Heart left ventricle (tissue), 16 donors: ENCODE measurements around the gene SERTM2. TPM values are rescaled to one million over a fixed set of nuclear protein-coding genes. Genes with fewer than 3 reads are reported as not detected.

Experiments used
- ATAC-seq, 4 donors: fragments of 200-7000 bp; cut with Tn5 transposase; one replicate each; pipeline ENCODE4 v1.9.1; 2020 to 2022; ENCODE audit warnings: moderate library complexity in 4 of 4, mild to moderate bottlenecking in 3 of 4, moderate number of reproducible peaks in 1 of 4
- DNase-seq, 5 donors: peaks; one replicate each; pipeline ENCODE4 v3.0.0-alpha.2; 2020
- H3K27ac ChIP-seq, 12 donors: fragments of 200-600 bp; sonication (generic) in 4 of 12; one replicate each; pipeline versions ENCODE4 v1.5.0 to v1.8.0; 2016 to 2022; ENCODE audit warnings: mild to moderate bottlenecking in 2 of 12
- H3K27me3 ChIP-seq, 9 donors: fragments of 200-600 bp; sonication (generic) in 2 of 9; one replicate each; pipeline versions ENCODE4 v1.5.1 to v1.8.0; 2016 to 2022; ENCODE audit warnings: mild to moderate bottlenecking in 3 of 9
- H3K36me3 ChIP-seq, 9 donors: fragments of 200-600 bp; sonication (generic) in 2 of 9; one replicate each; pipeline versions ENCODE4 v1.5.0 to v1.8.0; 2018 to 2022; ENCODE audit warnings: mild to moderate bottlenecking in 2 of 9
- H3K4me1 ChIP-seq, 12 donors: fragments of 200-600 bp; sonication (generic) in 4 of 12; one replicate each; pipeline versions ENCODE4 v1.5.0 to v1.8.0; 2016 to 2022; ENCODE audit warnings: mild to moderate bottlenecking in 3 of 12
- H3K4me3 ChIP-seq, 12 donors: fragments of 200-600 bp; sonication (generic) in 4 of 12; one replicate each; pipeline versions ENCODE4 v1.5.0 to v1.8.0; 2017 to 2022; ENCODE audit warnings: mild to moderate bottlenecking in 9 of 12, moderate library complexity in 4 of 12
- H3K9me3 ChIP-seq, 12 donors: fragments of 200-600 bp; sonication (generic) in 4 of 12; one replicate each; pipeline versions ENCODE4 v1.5.0 to v1.8.0; 2016 to 2022; ENCODE audit warnings: mild to moderate bottlenecking in 1 of 12
- CTCF ChIP-seq, 12 donors: fragments of 200-600 bp; sonication (generic) in 4 of 12; IDR thresholded peaks; one replicate each; pipeline versions ENCODE4 v1.5.0 to v1.8.0; 2018 to 2022; ENCODE audit warnings: antibody characterized with exemption in 12 of 12, mild to moderate bottlenecking in 5 of 12
- POLR2A ChIP-seq, 2 donors: fragments of 450-650 bp; IDR thresholded peaks; one replicate each; pipeline ENCODE4 v1.6.1; 2017; ENCODE audit warnings: antibody characterized with exemption in 2 of 2, mild to moderate bottlenecking in 2 of 2, moderate library complexity in 2 of 2
- WGBS, 4 donors: extraction: QIAGEN DNeasy Blood & Tissue Kit in 2 of 4; methylation state at CpG; one replicate each; pipeline versions ENCODE4 v1.1.5 to v1.1.7; 2013 to 2018; 5-methylcytosine and 5-hydroxymethylcytosine counted together
- intact Hi-C, 10 donors: fragments of 100-400 bp; cut with DNase I; formaldehyde crosslinking; loops; one replicate each; pipeline versions ENCODE4 v1.11.1 to v1.14.2; 2022
- polyA plus RNA-seq, 2 donors: library from polyadenylated mRNA; stranded (reverse); fragments of 200-250 nt; gene quantifications; one replicate each; pipeline ENCODE4 v1.2.3, GENCODE V29; 2013
- total RNA-seq, 9 donors: library from RNA; depleted of rRNA in 2 of 9; stranded (reverse); fragments of >200 nt in 2 of 9; fragmentation: NEBNext Ultra II Directional in 3 of 9; extraction: Animal tissue kit (Norgen Biotek cat#: 25700) in 3 of 9; gene quantifications; one replicate each; pipeline versions ENCODE4 v1.1.0 to v1.2.4, GENCODE V29; 2016 to 2023
- donor health status: ischemic (EF 13 %, LVEDD 7.1; RV severe dilation, severe dysfunction).
- donor health status: healthy with polysubstance abuse.
- donor health status: DM: no; HTN: yes; CAD: no.
- donor health status: DM: no; HTN: no; CAD: no.
- donor health status: ischemic (EF 25% LVEDD 6.9; RV normal size, moderate dysfunction).
- donor health status: ischemic (EF 25% LVEDD 5.7; RV mildly dilated, moderate dysfunction).
- donor health status: healthy.
- donor health status: DM: yes; HTN: yes; CAD: no.
- donor health status: ischemic (EF 35%, LVEDD 5.7; RV mildly dilated, moderate dysfunction).
- donor health status: nonischemic (EF 11% LVEDD 7.7; RV severe dilation, severe dysfunction).
- donor health status: DM: yes; HTN: yes; CAD: no.
- donor health status: PGD.
- donor health status: ischemic (EF 29% LVEDD 5.4; RV normal size, mild dysfunction).
- donor health status: nonischemic (EF 23%, LVEDD 6.1; RV moderate dilation, normal function).

Gene SERTM2
- total and polyA plus RNA-seq, 11 donors: 0.27 TPM; not detected in 10

GRCh38 chrX:111568354-111568753 lies 56.9 kb downstream of the SERTM2 start:
- no peak for ATAC-seq
- TF ChIP-seq POLR2A (IDR thresholded peaks at IDR 0.05): no peak
- peak in 5 of 12 donors; percentile 13 to 32 (median 21) for TF ChIP-seq CTCF (IDR thresholded peaks at IDR 0.05)
- Histone ChIP-seq H3K27ac (no peak overlapping the region), H3K36me3 (no peaks in the 10 kb centered on the region), H3K27me3 (peaks cover 0 to 34% (median 0%) of the 10 kb centered on the region in 9 donors), H3K4me1 (no peaks in the 10 kb centered on the region), H3K4me3 (no peak overlapping the region), H3K9me3 (no peaks in the 10 kb centered on the region)
- 33 to 54% (median 45%) methylated on average over 4 of the region's 4 CpGs for WGBS, 4 donors
- no peak for DNase-seq
- intact Hi-C loops: no loop called here

- H3K4me3 ChIP-seq: no peak overlapping the region
- ATAC-seq: no peak
- no peak overlapping the region for H3K27ac ChIP-seq
- intact Hi-C loops: no loop called here
- no peak for TF ChIP-seq CTCF (IDR thresholded peaks at IDR 0.05)
- TF ChIP-seq POLR2A (IDR thresholded peaks at IDR 0.05): no peak
- no peaks in the 10 kb centered on the region for H3K9me3 ChIP-seq
- no peak for DNase-seq
- H3K4me1 ChIP-seq: no peaks in the 10 kb centered on the region
- 50 to 84% (median 69%) methylated on average over 1 of the region's 1 CpG for WGBS, 4 donors
- peaks cover 0 to 34% (median 0%) of the 10 kb centered on the region in 9 donors for H3K27me3 ChIP-seq
- H3K36me3 ChIP-seq: no peaks in the 10 kb centered on the region
Observed at GRCh38 chrX:111568817-111569216, 57.4 kb downstream of the SERTM2 start.

Other genes with a start within 250 kb of the SERTM2 start
- 1 to 10 TPM in 1 of 9 donors, under 1 TPM in 4, not detected in 4; 0.05 to 2.2 (median 0.46) TPM for gene CAPN6, start 241.2 kb upstream of the SERTM2 start, total RNA-seq
- gene CAPN6, start 241.2 kb upstream of the SERTM2 start, polyA plus RNA-seq: under 1 TPM in 1 of 2 donors, not detected in 1; 0.04 TPM
- gene DCX, start 99.5 kb upstream of the SERTM2 start, total RNA-seq: under 1 TPM in 4 of 9 donors, not detected in 5; 0.04 to 0.09 (median 0.07) TPM
- gene DCX, start 99.5 kb upstream of the SERTM2 start, polyA plus RNA-seq: not detected
- 10 to 100 TPM; 20.5 to 39.7 (median 25.3) TPM for gene ALG13, start 169.5 kb downstream of the SERTM2 start, total RNA-seq
- 10 to 100 TPM; 11.7 to 25.1 TPM for gene ALG13, start 169.5 kb downstream of the SERTM2 start, polyA plus RNA-seq